ENCODE data around the gene MT1A. TPM values are rescaled to one million over a fixed set of nuclear protein-coding genes. Genes with fewer than 3 reads are reported as not detected.

MT1A gene
- total and polyA plus RNA-seq, 10 of the 15 experiments (the other 5 are each of a cell fraction or from before 2014, with no cell fraction given) = not detected

GRCh38 chr16:56672761-56673536 lies 34.5 kb downstream of the MT1A start:
- H3K27me3 ChIP-seq (replicated peaks in 1 of 2; ENCODE audit: control insufficient read depth in 2 of 2, insufficient read depth in 2 of 2, low read length in 1 of 2) = peaks cover 11 to 17% of the 10 kb centered on the region in 2 experiments
- no peaks in the 10 kb centered on the region for H3K36me3 ChIP-seq (ENCODE audit: control insufficient read depth in 2 of 2, insufficient read depth in 2 of 2, low read length in 1 of 2)
- H3K79me2 ChIP-seq (ENCODE audit: control insufficient read depth, insufficient read depth, low read length) = no peaks in the 10 kb centered on the region
- POLR2A ChIA-PET = interaction anchor here (0.6 kb wide), 1 partner anchor 25 kb away, joined by 3 read pairs; no protein-coding TSS in a partner anchor
- no peaks in the 10 kb centered on the region for H3K4me1 ChIP-seq (ENCODE audit: control insufficient read depth, insufficient read depth, low read length)
- H3K4me2 ChIP-seq (ENCODE audit: control insufficient read depth, insufficient read depth) = no peak overlapping the region
- CTCF ChIA-PET = interaction anchor here (1.1 to 2.6 kb wide), 2 partner anchors 29 to 69 kb away, joined by 6 to 28 read pairs; no protein-coding TSS in a partner anchor
- BruUV-seq (replicated peaks) = no TSS peak
- in situ Hi-C loops (cut with MboI) = no loop called here
- no peaks in the 10 kb centered on the region for H4K20me1 ChIP-seq (ENCODE audit: control insufficient read depth, insufficient read depth)
- WGBS (ENCODE audit: insufficient coverage, insufficient replicate concordance, low lambda C conversion rate, missing lambda C conversion rate) = 55% methylated on average over 11 of the region's 11 CpGs
- H3K4me3 ChIP-seq = no peak overlapping the region
- H3K9me3 ChIP-seq (replicated peaks; ENCODE audit: control insufficient read depth, insufficient read depth, low read length) = no peaks in the 10 kb centered on the region
- SMC1A ChIA-PET (ENCODE audit: uncharacterized antibody, unreplicated experiment) = interaction anchor here (1.0 to 1.5 kb wide), 3 partner anchors 28 to 30 kb away, joined by 4 to 7 read pairs (median 5); no protein-coding TSS in a partner anchor
- ATAC-seq (no peak), DNase-seq (ENCODE audit: low read depth, low spot score) (no peak), FAIRE-seq (no peak)
- no peak overlapping the region for H2AFZ ChIP-seq (ENCODE audit: control insufficient read depth, low read depth, low read length)
- no peak for TF ChIP-seq SMAD1 (IDR thresholded peaks at IDR 0.05; ENCODE audit: low read depth, partially characterized antibody)
- no peak for TF ChIP-seq ELK1 (IDR thresholded peaks at IDR 0.05; ENCODE audit: low read depth, low read length)
- TF ChIP-seq NR2F1 (conservative IDR thresholded peaks at IDR 0.05) = no peak
- no peak for TF ChIP-seq ZNF274 (IDR thresholded peaks at IDR 0.05; ENCODE audit: insufficient read depth, insufficient read length)
- no peak for TF ChIP-seq NFXL1 (IDR thresholded peaks at IDR 0.05; ENCODE audit: borderline replicate concordance)
- no peak for TF ChIP-seq SMC3 (IDR thresholded peaks at IDR 0.05; ENCODE audit: borderline replicate concordance, low read length)
- no peak for TF ChIP-seq FOXK2 (IDR thresholded peaks at IDR 0.05)
- TF ChIP-seq, protein P1, sequence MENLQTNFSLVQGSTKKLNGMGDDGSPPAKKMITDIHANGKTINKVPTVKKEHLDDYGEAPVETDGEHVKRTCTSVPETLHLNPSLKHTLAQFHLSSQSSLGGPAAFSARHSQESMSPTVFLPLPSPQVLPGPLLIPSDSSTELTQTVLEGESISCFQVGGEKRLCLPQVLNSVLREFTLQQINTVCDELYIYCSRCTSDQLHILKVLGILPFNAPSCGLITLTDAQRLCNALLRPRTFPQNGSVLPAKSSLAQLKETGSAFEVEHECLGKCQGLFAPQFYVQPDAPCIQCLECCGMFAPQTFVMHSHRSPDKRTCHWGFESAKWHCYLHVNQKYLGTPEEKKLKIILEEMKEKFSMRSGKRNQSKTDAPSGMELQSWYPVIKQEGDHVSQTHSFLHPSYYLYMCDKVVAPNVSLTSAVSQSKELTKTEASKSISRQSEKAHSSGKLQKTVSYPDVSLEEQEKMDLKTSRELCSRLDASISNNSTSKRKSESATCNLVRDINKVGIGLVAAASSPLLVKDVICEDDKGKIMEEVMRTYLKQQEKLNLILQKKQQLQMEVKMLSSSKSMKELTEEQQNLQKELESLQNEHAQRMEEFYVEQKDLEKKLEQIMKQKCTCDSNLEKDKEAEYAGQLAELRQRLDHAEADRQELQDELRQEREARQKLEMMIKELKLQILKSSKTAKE (IDR thresholded peaks at IDR 0.05; ENCODE audit: low read depth, poor library complexity, severe bottlenecking) = no peak
- no peak for TF ChIP-seq PAX5 (IDR thresholded peaks at IDR 0.05; ENCODE audit: borderline replicate concordance, low read depth, low read length)
- no peak for TF ChIP-seq BHLHE40 (IDR thresholded peaks at IDR 0.05; ENCODE audit: borderline replicate concordance in 1 of 2, low read depth in 2 of 2, low read length in 1 of 2)
- H3K9ac ChIP-seq (ENCODE audit: control insufficient read depth, insufficient read depth, low read length) = no peak overlapping the region
- H3K27ac ChIP-seq (ENCODE audit: control insufficient read depth, insufficient read depth) = no peak overlapping the region
- intact Hi-C loops (cut with micrococcal nuclease; ENCODE audit: unreplicated experiment) = no loop called here
- RAD21 ChIA-PET (ENCODE audit: unreplicated experiment) = interaction anchor here (1.2 to 2.5 kb wide), 2 partner anchors 20 to 29 kb away, joined by 4 to 11 read pairs; no protein-coding TSS in a partner anchor

All from GM12878 (cell line).